ENCODE data around the gene UGT1A5. TPM values are rescaled to one million over a fixed set of nuclear protein-coding genes. Genes with fewer than 3 reads are reported as not detected.

UGT1A5 gene
- total RNA-seq, 1 experiment from 2014 or later = not detected

GRCh38 chr2:233799087-233799665, 86.5 kb downstream of the UGT1A5 start:
- RAD21 ChIA-PET (ENCODE audit: low non-redundant PET in 1 of 2, low total read pairs in 2 of 2, uncharacterized antibody in 2 of 2, unreplicated experiment in 2 of 2) = no interaction called here
- POLR2A ChIA-PET = no interaction called here
- Histone ChIP-seq H3K4me1 (ENCODE audit: control insufficient read depth in 1 of 2, insufficient read depth in 2 of 2, low read length in 2 of 2) (peaks cover 5 to 9% of the 10 kb centered on the region in 2 experiments; a peak in 3 of 4 replicates), H3K27ac (ENCODE audit: low read depth, low read length) (no peak overlapping the region), H3K9me2 (ENCODE audit: insufficient read depth) (no peaks in the 10 kb centered on the region), H3K9ac (ENCODE audit: low read length) (no peak overlapping the region), H4K20me1 (ENCODE audit: insufficient read depth) (no peaks in the 10 kb centered on the region), H3K4me3 (replicated peaks in 1 of 2; ENCODE audit: low read depth in 1 of 2, low read length in 2 of 2) (no peak overlapping the region), H3K79me2 (ENCODE audit: insufficient read depth, low read length) (no peaks in the 10 kb centered on the region), H2AFZ (ENCODE audit: low read depth, low read length, poor library complexity, severe bottlenecking) (no peak overlapping the region), H3K36me3 (ENCODE audit: control insufficient read depth in 1 of 2, insufficient read depth in 2 of 2, low read length in 2 of 2) (no peaks in the 10 kb centered on the region), H3K27me3 (ENCODE audit: insufficient read depth, low read length) (no peaks in the 10 kb centered on the region), H3K4me2 (ENCODE audit: low read length) (no peak overlapping the region), H3K9me3 (ENCODE audit: control insufficient read depth in 1 of 2, insufficient read depth in 1 of 2, low read depth in 1 of 2, low read length in 2 of 2) (no peaks in the 10 kb centered on the region)
- CTCF ChIA-PET = no interaction called here
- intact Hi-C loops (cut with micrococcal nuclease) = no loop called here
- DNase-seq (ENCODE audit: low read depth, low spot score) (no peak), ATAC-seq (no peak)
- no peak for TF ChIP-seq SRF (IDR thresholded peaks at IDR 0.05; ENCODE audit: low read depth)
- no peak for TF ChIP-seq CBX3 (IDR thresholded peaks at IDR 0.05; ENCODE audit: low read depth)
- no peak for TF ChIP-seq TCF7L2 (IDR thresholded peaks at IDR 0.05; ENCODE audit: borderline replicate concordance, extremely low read depth, insufficient read depth, insufficient read length)
- BruUV-seq (replicated peaks) = no TSS peak

GRCh38 chr2:233799716-233800115, 87.0 kb downstream of the UGT1A5 start:
- Histone ChIP-seq H4K20me1 (ENCODE audit: insufficient read depth) (no peaks in the 10 kb centered on the region), H3K9me2 (ENCODE audit: insufficient read depth) (no peaks in the 10 kb centered on the region), H3K27ac (ENCODE audit: low read depth, low read length) (no peak overlapping the region), H3K9me3 (ENCODE audit: control insufficient read depth in 1 of 2, insufficient read depth in 1 of 2, low read depth in 1 of 2, low read length in 2 of 2) (no peaks in the 10 kb centered on the region), H3K9ac (ENCODE audit: low read length) (no peak overlapping the region), H3K36me3 (ENCODE audit: control insufficient read depth in 1 of 2, insufficient read depth in 2 of 2, low read length in 2 of 2) (no peaks in the 10 kb centered on the region), H3K79me2 (ENCODE audit: insufficient read depth, low read length) (no peaks in the 10 kb centered on the region), H3K4me3 (replicated peaks in 1 of 2; ENCODE audit: low read depth in 1 of 2, low read length in 2 of 2) (no peak overlapping the region), H3K4me1 (ENCODE audit: control insufficient read depth in 1 of 2, insufficient read depth in 2 of 2, low read length in 2 of 2) (peaks cover 5 to 9% of the 10 kb centered on the region in 2 experiments; a peak in 3 of 4 replicates), H2AFZ (ENCODE audit: low read depth, low read length, poor library complexity, severe bottlenecking) (no peak overlapping the region), H3K27me3 (ENCODE audit: insufficient read depth, low read length) (no peaks in the 10 kb centered on the region), H3K4me2 (ENCODE audit: low read length) (no peak overlapping the region)
- ChIA-PET CTCF (no interaction called here), RAD21 (ENCODE audit: low non-redundant PET in 1 of 2, low total read pairs in 2 of 2, uncharacterized antibody in 2 of 2, unreplicated experiment in 2 of 2) (no interaction called here), POLR2A (no interaction called here)
- DNase-seq (ENCODE audit: low read depth, low spot score) (no peak), ATAC-seq (no peak)
- intact Hi-C loops (cut with micrococcal nuclease) = no loop called here
- BruUV-seq (replicated peaks) = no TSS peak
- TF ChIP-seq CEBPB (IDR thresholded peaks at IDR 0.05; ENCODE audit: low read depth) (no peak), SIN3A (IDR thresholded peaks at IDR 0.05; ENCODE audit: low read depth) (no peak), EZH2phosphoT487 (IDR thresholded peaks at IDR 0.05; ENCODE audit: borderline replicate concordance) (no peak), CTCF (IDR thresholded peaks at IDR 0.05 in 2 of 3, conservative IDR thresholded peaks at IDR 0.05 in 1 of 3; ENCODE audit: borderline replicate concordance in 1 of 3, insufficient read depth in 1 of 3, low read depth in 2 of 3, low read length in 2 of 3) (no peak), JUND (IDR thresholded peaks at IDR 0.05) (no peak), TCF7L2 (IDR thresholded peaks at IDR 0.05; ENCODE audit: borderline replicate concordance, extremely low read depth, insufficient read depth, insufficient read length) (no peak), POLR2AphosphoS5 (IDR thresholded peaks at IDR 0.05; ENCODE audit: low read depth, low read length) (no peak), ELF1 (IDR thresholded peaks at IDR 0.05; ENCODE audit: borderline replicate concordance, low read depth) (no peak), MAX (IDR thresholded peaks at IDR 0.05) (no peak), FOSL1 (IDR thresholded peaks at IDR 0.05; ENCODE audit: low read depth) (no peak), ATF3 (IDR thresholded peaks at IDR 0.05) (no peak), EZH2 (IDR thresholded peaks at IDR 0.05) (no peak), ZBTB33 (IDR thresholded peaks at IDR 0.05; ENCODE audit: extremely low read depth, insufficient replicate concordance, low read length) (no peak)

All from HCT116 (cell line).